NK-92 treated with Interleukin-12 subunit alpha and Interleukin-12 subunit beta, amount 100 ng/mL, for 24 hours (cell line): ENCODE results near the gene OLR1.
"Not testable (repeated sequence)": the region's sequence is repeated elsewhere in the genome, so short reads cannot be mapped to it uniquely, and the experiment has no call there.

ENCODE experiments used
- DNase-seq: peaks from one replicate; lab custom pipeline; 2025; lab: John Stamatoyannopoulos, UW

OLR1 gene

GRCh38 chr12:10190558-10191388 is 18.8 kb upstream of the OLR1 start:
- peak; percentile 1 for DNase-seq

DNA sequence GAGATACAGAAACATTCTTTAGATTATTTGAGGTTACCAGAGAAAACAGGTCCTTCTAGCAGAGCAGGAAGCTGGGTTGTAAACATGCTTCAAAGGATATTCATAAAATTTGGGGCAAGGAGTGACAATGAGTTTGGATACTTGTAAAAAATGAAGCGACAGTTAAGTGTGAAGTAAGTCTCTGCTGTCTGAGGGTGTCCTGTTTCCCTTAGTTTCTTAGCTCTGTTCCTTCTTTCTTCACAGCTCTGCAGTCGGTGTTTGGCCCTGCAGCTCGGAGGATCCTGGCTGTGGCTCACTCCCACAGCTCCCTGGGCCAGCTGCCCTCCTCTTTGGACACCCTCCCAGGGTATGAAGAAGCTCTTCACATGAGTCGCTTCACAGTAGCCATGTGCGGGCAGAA is 17.7 kb upstream of the OLR1 start:
- no peak for DNase-seq

DNA sequence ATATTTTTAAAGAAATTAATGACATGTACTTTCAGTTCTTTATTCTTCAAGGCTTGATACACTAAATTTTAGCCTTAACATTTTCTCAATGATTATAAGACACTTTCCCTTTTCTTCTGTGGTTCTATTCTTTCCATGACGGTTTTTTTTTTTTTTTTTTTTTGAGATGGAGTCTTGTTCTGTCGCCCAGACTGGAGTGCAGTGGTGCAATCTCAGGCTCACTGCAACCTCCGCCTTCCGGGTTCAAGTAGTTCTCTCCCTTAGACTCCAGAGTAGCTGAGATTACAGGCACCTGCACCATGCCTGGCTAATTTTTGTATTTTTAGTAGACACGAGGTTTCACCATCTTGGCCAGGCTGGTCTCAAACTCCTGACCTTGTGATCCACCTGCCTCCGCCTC is 15.0 kb upstream of the OLR1 start:
- not testable (repeated sequence) for DNase-seq

DNA sequence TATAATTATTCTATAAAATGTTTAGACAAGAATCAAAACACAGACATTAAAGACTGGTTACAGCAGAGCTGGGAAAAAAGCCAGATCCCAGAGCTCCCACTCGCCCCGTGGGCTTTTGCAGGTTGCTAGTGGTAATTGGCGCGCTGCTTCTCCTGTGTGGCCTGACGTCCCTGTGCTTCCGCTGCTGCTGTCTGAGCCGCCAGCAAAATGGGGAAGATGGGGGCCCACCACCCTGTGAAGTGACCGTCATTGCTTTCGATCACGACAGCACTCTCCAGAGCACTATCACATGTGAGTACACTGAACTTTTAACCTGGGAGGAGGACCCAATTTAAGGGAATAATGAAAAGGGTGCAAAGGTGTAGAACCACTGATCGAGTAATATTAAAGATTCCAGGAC is 14.4 kb upstream of the OLR1 start:
- DNase-seq: no peak

DNA sequence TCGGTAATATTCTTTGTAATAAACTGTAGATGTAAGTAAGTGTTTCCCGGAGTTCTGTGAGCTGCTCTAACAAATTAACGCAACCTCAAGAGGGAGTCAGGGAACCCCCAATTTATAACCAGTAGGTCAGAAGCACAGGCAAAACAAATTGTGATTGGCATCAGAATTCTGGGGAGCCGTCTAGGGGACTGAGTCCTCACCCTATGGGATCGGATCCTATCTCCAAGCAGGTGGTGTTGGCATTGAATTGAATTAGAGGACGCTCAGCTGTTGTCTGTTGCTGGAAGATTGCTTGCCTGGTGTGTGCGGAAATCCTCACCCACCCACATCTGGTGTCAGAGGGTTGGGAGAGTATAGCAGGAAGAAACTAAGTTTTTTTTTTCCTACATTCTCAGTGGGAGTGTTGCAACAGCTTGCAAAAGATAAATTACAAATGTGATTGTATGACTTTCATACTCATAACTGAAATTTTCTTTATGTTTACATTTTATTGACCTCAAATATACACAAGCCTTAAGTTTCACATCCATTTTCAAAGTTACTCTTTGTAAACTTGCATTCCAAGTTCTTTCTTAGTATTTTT is 12.4 kb upstream of the OLR1 start:
- no peak for DNase-seq

DNA sequence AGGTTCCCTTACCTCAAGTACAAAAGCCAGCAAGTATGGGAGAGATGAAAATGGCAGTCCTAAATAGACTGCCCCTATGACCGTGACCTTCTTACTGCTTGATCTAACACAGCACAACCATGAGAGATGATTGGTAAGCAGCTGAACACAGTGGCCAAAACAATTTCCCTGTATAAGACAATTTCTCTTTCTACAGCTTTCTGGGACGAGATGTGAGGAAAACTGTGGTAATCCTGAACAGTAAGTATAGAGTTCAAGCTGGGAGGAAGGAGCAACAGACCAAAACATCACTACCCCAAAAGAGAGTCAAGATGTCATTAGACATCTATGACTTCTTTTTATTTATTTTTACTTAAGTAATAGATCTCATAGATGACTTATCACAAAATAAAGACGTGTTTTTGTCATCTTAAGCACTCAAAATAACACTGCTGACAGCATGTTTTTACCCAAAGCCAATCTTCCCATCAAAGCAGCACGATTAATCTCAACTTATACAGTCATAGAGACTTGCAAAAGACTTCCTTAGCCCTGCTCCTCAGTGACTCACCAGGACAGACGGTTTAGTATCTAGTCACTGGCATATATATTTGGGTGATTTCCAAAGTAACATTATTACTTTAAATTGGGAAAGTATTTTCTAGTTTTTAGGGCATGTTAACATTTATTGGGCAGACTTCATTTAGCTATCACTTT is 10.6 kb upstream of the OLR1 start:
- no peak for DNase-seq

- no peak for DNase-seq
These were observed 7.8 kb upstream of the OLR1 start for GRCh38 chr12:10179776-10180181.

GRCh38 chr12:10178821-10179220 is 6.9 kb upstream of the OLR1 start, which contains the start of gene TMEM52B:
Gene TMEM52B, plus strand, starts transcription at chr12:10179032. Its CDS starts 543 bp downstream, at chr12:10179575.
- DNase-seq: no peak

GRCh38 chr12:10175846-10176636 is 4.1 kb upstream of the OLR1 start:
- DNase-seq: no peak

- no peak for DNase-seq
These were observed 3.2 kb upstream of the OLR1 start for GRCh38 chr12:10174986-10175614.

- DNase-seq: no peak
These were observed 1.7 kb downstream of the OLR1 start for GRCh38 chr12:10170216-10170615.

GRCh38 chr12:10169104-10169503 is 2.8 kb downstream of the OLR1 start:
- no peak for DNase-seq

DNA sequence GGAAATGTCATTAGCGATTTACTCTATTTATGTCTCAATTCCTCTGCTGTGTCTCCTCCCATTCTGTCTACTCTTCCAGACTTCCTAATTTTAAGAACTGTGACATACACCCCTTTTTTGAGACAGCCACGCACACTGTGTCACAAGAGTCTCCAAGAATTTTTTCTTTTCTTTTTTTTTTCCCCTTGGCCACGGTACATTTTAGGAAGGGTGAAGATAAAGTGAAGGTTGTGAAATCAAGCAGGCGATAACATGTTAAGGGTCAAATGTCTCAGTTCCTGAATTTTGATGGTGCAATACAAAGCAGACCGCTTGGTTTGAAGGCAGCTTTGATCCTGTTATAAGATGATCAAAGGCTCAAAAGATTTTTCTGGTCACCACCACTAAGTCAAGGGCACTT is 4.3 kb downstream of the OLR1 start:
- DNase-seq: no peak

DNA sequence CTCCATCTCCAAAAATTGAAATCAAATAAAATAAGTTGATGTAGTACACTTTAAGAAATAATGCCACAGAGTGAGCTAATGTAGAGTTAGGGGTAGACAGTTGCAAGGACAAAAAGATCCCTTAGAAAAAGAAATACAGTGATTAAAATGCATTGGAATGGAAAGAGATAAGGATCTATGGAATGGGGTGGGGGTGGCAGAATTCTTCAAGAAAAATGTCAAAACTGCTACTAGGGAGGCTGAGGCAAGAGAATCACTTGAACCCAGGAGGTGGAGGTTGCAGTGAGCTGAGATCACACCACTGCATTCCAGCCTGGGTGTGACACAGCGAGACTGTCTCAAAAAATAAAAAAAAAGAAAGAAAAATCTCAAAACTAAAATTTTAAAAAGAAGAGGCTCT is 6.5 kb downstream of the OLR1 start:
- DNase-seq: no peak

DNA sequence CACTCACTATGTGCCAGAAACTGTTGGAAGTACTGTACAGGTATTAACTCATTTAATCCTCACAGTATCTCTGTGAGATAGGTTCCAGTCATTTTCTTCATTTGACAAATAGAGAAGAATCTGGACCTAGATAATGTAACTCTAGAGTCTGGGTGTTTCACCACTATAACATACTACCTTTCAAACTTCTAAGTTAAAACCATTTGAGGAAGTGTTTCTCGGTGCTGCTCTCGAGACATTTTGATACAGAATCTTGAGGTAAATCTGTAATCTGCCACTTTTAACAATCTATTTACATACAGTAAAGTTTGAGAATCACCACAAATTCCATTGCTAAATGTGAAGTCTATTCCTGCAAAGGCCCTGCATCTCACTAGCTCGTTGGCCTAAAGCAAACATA is 8.8 kb downstream of the OLR1 start:
- DNase-seq: no peak

GRCh38 chr12:10160617-10161385 is 11.1 kb downstream of the OLR1 start:
- no peak for DNase-seq

DNA sequence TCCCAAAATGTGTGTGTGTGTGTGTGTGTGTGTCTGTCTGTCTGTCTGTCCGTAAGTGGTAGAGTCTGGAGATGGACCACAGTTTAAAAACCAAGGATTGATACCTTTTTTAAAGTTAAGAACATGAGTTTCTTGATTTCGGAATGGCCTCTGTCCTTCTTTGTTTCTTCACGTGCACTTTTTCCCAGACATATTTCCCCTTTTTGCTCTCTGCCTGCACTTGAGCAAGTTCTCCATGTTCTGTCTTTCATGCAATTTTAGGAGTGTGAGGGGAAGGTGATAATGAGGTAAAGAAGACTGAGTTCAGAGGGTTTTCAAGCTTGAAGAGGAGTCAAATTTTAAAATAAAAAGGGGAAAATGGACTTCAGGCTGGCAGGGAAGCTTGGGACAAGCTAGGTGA is 12.7 kb downstream of the OLR1 start:
- DNase-seq: no peak

DNA sequence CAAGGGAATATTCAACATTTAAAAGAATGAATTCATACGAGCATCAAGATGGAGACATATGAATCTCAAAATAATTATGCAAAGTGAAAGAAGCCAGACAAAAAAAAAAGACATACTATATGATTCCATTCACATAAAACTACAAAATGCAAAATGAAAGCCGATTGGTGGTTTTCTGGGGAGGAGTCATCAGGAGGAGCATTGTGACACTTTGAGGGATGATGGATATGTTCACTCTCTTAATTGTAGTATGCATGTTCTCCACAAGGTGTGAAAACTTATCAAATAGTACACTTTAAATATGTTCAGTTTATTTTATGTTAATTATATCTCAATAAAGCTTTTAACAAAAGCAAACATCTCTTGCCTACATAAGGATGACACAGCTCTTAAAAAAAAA is 13.5 kb downstream of the OLR1 start:
- DNase-seq: no peak

- DNase-seq: no peak
These were observed 16.0 kb downstream of the OLR1 start for GRCh38 chr12:10155966-10156365.

GRCh38 chr12:10154145-10154496 is 17.8 kb downstream of the OLR1 start:
- no peak for DNase-seq
